K562 (cell line): Measurements from ENCODE around the gene MAP3K14. TPM values are rescaled to one million over a fixed set of nuclear protein-coding genes. Genes with fewer than 3 reads are reported as not detected.

Experiments
- ATAC-seq: fragments of 200-7000 bp; cut with Tn5 transposase; 3 replicates; pipeline ENCODE4 v1.9.1; 2020; ENCODE audit warnings: moderate library complexity
- BruUV-seq: library from RNA; stranded (reverse); fragments of 400-500 nt; replicated peaks from 2 replicates; lab custom pipeline; 2021; lab: Mats Ljungman, UMichigan
- CTCF ChIA-PET: fragments of 300-600 bp; formaldehyde crosslinking; extraction: SDS; loops from one replicate; lab custom pipeline; 2021; ENCODE audit warnings: low intra/inter-chr PET ratio; lab: Yijun Ruan, JAX
- POLR2A ChIA-PET: fragments of 300-600, 350-650 bp; sonication (Branson Sonifier 250); formaldehyde crosslinking; extraction: SDS; loops from one replicate; lab custom pipeline; 2021; ENCODE audit warnings: antibody characterized with exemption, inconsistent platforms; lab: Yijun Ruan, JAX
- DNase-seq, 4 experiments: peaks; one replicate each; pipeline versions ENCODE4 v3.0.0 to v3.0.0-alpha.2; 2011 to 2018; ENCODE audit warnings: low spot score in 3 of 4, mixed read lengths in 3 of 4; ENCODE audit errors: extremely low read depth in 1 of 4
- FAIRE-seq: peaks from 2 replicates; lab custom pipeline; 2011; peaks lifted over from hg19 to GRCh38; lab: Jason Lieb, UNC
- H2AFZ ChIP-seq: 2 replicates; pipeline ENCODE4 v1.6.0; 2011; ENCODE audit warnings: low read depth, low read length, control low read depth, inconsistent platforms
- H3K27ac ChIP-seq: fragments of 200-600 bp; 3 replicates; pipeline ENCODE4 v1.8.0; 2011; ENCODE audit warnings: low read depth, mild to moderate bottlenecking, control low read depth, inconsistent platforms, low read length, moderate library complexity, mixed read lengths; ENCODE audit errors: extremely low read depth
- H3K27me3 ChIP-seq, 2 experiments: fragments of 300-600 bp in 1 of 2; 2 replicates in 1 of 2; 3 replicates in 1 of 2; pipeline versions ENCODE4 v1.6.0 to v1.8.0; 2011; ENCODE audit warnings: inconsistent platforms in 2 of 2, low read length in 2 of 2, mild to moderate bottlenecking in 1 of 2, mixed read lengths in 1 of 2, moderate library complexity in 1 of 2; ENCODE audit not compliant: control insufficient read depth in 2 of 2, insufficient read depth in 2 of 2
- H3K36me3 ChIP-seq: fragments of 300-600 bp; 3 replicates; pipeline ENCODE4 v1.8.0; 2011; ENCODE audit warnings: mild to moderate bottlenecking, low read length, inconsistent platforms; ENCODE audit not compliant: control insufficient read depth, insufficient read depth
- H3K4me1 ChIP-seq, 2 experiments: fragments of 200-600 bp in 1 of 2; replicated peaks in 1 of 2; 2 replicates in 1 of 2; 3 replicates in 1 of 2; pipeline versions ENCODE4 v1.5.1 to v1.8.0; 2011; ENCODE audit warnings: inconsistent platforms in 2 of 2, low read length in 2 of 2, mild to moderate bottlenecking in 1 of 2, mixed read lengths in 1 of 2, moderate library complexity in 1 of 2; ENCODE audit not compliant: control insufficient read depth in 2 of 2, insufficient read depth in 2 of 2
- H3K4me2 ChIP-seq: 2 replicates; pipeline ENCODE4 v1.6.1; 2011; ENCODE audit warnings: low read length, control low read depth, inconsistent platforms, mixed read lengths; ENCODE audit not compliant: insufficient read depth
- H3K4me3 ChIP-seq: fragments of 200-600 bp; sonication (generic), shearing (Covaris generic); 2 replicates; pipeline ENCODE4 v1.5.1; 2016; ENCODE audit warnings: control low read depth, inconsistent platforms
- H3K79me2 ChIP-seq: fragments of 200-600 bp; 3 replicates; pipeline ENCODE4 v1.8.0; 2011; ENCODE audit warnings: low read length, inconsistent platforms; ENCODE audit not compliant: control insufficient read depth, insufficient read depth
- H3K9ac ChIP-seq, 2 experiments: 2 replicates each; pipeline versions ENCODE4 v1.6.0 to v1.6.1; 2011; ENCODE audit warnings: low read depth in 2 of 2, low read length in 2 of 2, control low read depth in 1 of 2, inconsistent platforms in 1 of 2, mild to moderate bottlenecking in 1 of 2, mixed read lengths in 1 of 2; ENCODE audit not compliant: insufficient read depth in 1 of 2
- H3K9me1 ChIP-seq: one replicate; pipeline ENCODE4 v1.6.0; 2011; ENCODE audit warnings: inconsistent platforms, mild to moderate bottlenecking, low read length, moderate library complexity; ENCODE audit not compliant: control insufficient read depth, insufficient read depth
- H3K9me3 ChIP-seq: replicated peaks from 2 replicates; pipeline ENCODE4 v1.5.1; 2011; ENCODE audit warnings: low read depth, low read length, inconsistent platforms; ENCODE audit not compliant: control insufficient read depth, insufficient read depth
- H4K20me1 ChIP-seq: replicated peaks from 2 replicates; pipeline ENCODE4 v1.6.1; 2011; ENCODE audit warnings: low read length, inconsistent platforms, mixed read lengths; ENCODE audit not compliant: control insufficient read depth, insufficient read depth
- CTCF ChIP-seq, 3 experiments: IDR thresholded peaks in 2 of 3; conservative IDR thresholded peaks in 1 of 3; 2 replicates each; pipeline ENCODE4 v1.5.1; 2011 to 2012; ENCODE audit warnings: low read length in 3 of 3, mild to moderate bottlenecking in 3 of 3, control low read depth in 2 of 3, improper control_type of control experiment in 1 of 3, inconsistent platforms in 1 of 3, low read depth in 1 of 3, mixed read lengths in 1 of 3, moderate library complexity in 1 of 3; ENCODE audit not compliant: insufficient read depth in 2 of 3
- CUX1 ChIP-seq: fragments of 200-800 bp; sonication (Bioruptor generic); IDR thresholded peaks from 2 replicates; pipeline ENCODE4 v1.6.1; 2016; ENCODE audit warnings: missing genetic modification characterization, missing compliant biosample characterization
- E4F1 ChIP-seq: fragments of 250-450 bp; sonication (Bioruptor Pico); IDR thresholded peaks from 2 replicates; pipeline ENCODE4 v1.5.0; 2021; ENCODE audit warnings: mild to moderate bottlenecking, borderline replicate concordance
- ERF ChIP-seq: fragments of 450-650 bp; formaldehyde crosslinking; IDR thresholded peaks from 2 replicates; pipeline ENCODE4 v1.4.0; 2020; ENCODE audit warnings: mild to moderate bottlenecking, mixed read lengths
- STAG1 ChIP-seq: sonication (generic); formaldehyde crosslinking; IDR thresholded peaks from 2 replicates; pipeline ENCODE4 v1.5.0; 2020; ENCODE audit warnings: missing genetic modification reagents, borderline replicate concordance
- XRCC3 ChIP-seq: fragments of 450-650 bp; IDR thresholded peaks from 2 replicates; pipeline ENCODE4 v1.6.1; 2017; ENCODE audit warnings: mild to moderate bottlenecking, moderate library complexity
- ZC3H8 ChIP-seq: fragments of 450-650 bp; IDR thresholded peaks from 2 replicates; pipeline ENCODE4 v1.6.1; 2017
- ZNF197 ChIP-seq: fragments of 200-800 bp; sonication (Bioruptor generic); IDR thresholded peaks from 2 replicates; pipeline ENCODE4 v1.6.1; 2016; ENCODE audit warnings: low read depth, missing genetic modification characterization, missing compliant biosample characterization
- ZNF311 ChIP-seq: fragments of 250-450 bp; sonication (Bioruptor Pico); IDR thresholded peaks from 2 replicates; pipeline ENCODE4 v1.4.0; 2020; ENCODE audit warnings: mild to moderate bottlenecking, moderate library complexity
- ZNF551 ChIP-seq: fragments of 250-450 bp; sonication (Bioruptor Pico); IDR thresholded peaks from 2 replicates; pipeline ENCODE4 v1.5.0; 2021; ENCODE audit warnings: mild to moderate bottlenecking, moderate library complexity
- ZNF561 ChIP-seq: fragments of 450-650 bp; formaldehyde crosslinking; conservative IDR thresholded peaks from 2 replicates; pipeline ENCODE4 v1.4.0; 2020; ENCODE audit warnings: mild to moderate bottlenecking, moderate library complexity
- ZNF668 ChIP-seq: fragments of 250-450 bp; sonication (Bioruptor Pico); IDR thresholded peaks from 2 replicates; pipeline ENCODE4 v1.8.0; 2022; ENCODE audit warnings: mild to moderate bottlenecking, inconsistent platforms
- WGBS: fragments of 100-300 bp; shearing (Covaris generic); methylation state at CpG from one replicate; pipeline ENCODE4 v1.1.6; 2016; ENCODE audit warnings: low coverage, mixed read lengths; ENCODE audit not compliant: insufficient coverage; ENCODE audit errors: missing lambda C conversion rate; 5-methylcytosine and 5-hydroxymethylcytosine counted together
- in situ Hi-C: fragments of 300-500 bp; cut with MboI; formaldehyde crosslinking; loops from 4 replicates; pipeline ENCODE4 v1.15.0; 2018; ENCODE audit warnings: inconsistent platforms, mixed read lengths
- intact Hi-C: fragments of 100-400 bp; cut with micrococcal nuclease; formaldehyde crosslinking; loops from 2 replicates; pipeline ENCODE4 v1.14.2; 2022
- polyA plus RNA-seq, 8 experiments: library from polyadenylated mRNA; depleted of rRNA in 4 of 8; stranded (reverse) in 5 of 8; unstranded in 3 of 8; fragments of >200 nt; fragmentation: Nextera tagmentation in 2 of 8; fragmentation: Illumina TruSeq in 1 of 8; extraction: Ambion mirVana in 2 of 8; extraction: Trizol in 1 of 8; gene quantifications; 2 replicates each; pipeline versions ENCODE4 v1.2.1 to v1.2.3, GENCODE V29; 2011 to 2014; ENCODE audit warnings: inconsistent platforms in 1 of 8, missing spikeins in 1 of 8
- total RNA-seq, 7 experiments: library from RNA; depleted of rRNA in 6 of 7; stranded (reverse); fragments of >200 nt in 6 of 7; fragmentation: Illumina TruSeq in 2 of 7; extraction: Trizol in 2 of 7; gene quantifications; 2 replicates each; pipeline versions ENCODE4 v1.2.1 to v1.2.3, GENCODE V29; 2011 to 2021; ENCODE audit warnings: low replicate concordance in 1 of 7

MAP3K14 gene
- total and polyA plus RNA-seq, 9 of the 15 experiments (the other 6 are each of a cell fraction or from before 2014, with no cell fraction given): 0.45 to 8.7 (median 3.2) TPM

GRCh38 chr17:45231481-45232116, 85.2 kb downstream of the MAP3K14 start:
- ChIA-PET CTCF (interaction anchor here (0.6 kb wide), 1 partner anchor 12 kb away, joined by 3 read pairs; no protein-coding TSS in a partner anchor), POLR2A (interaction anchor here (9.0 kb wide), 1 partner anchor 82 kb away, joined by 92 read pairs; the partner anchor contains the start of gene HEXIM1)
- no peaks in the 10 kb centered on the region for H3K9me1 ChIP-seq
- no peak overlapping the region for H3K4me3 ChIP-seq
- H3K4me1 ChIP-seq: peaks cover 40 to 60% of the 10 kb centered on the region in 2 experiments
- BruUV-seq: no TSS peak
- peak overlapping the region in 1 of 2 experiments; percentile 77; a peak in 2 of 4 replicates for H3K9ac ChIP-seq
- in situ Hi-C loops: no loop called here
- peaks cover 6% of the 10 kb centered on the region; the same call in 1 of the 3 replicates for H3K36me3 ChIP-seq
- H3K9me3 ChIP-seq: no peaks in the 10 kb centered on the region
- H3K27me3 ChIP-seq: no peaks in the 10 kb centered on the region
- no peak overlapping the region for H2AFZ ChIP-seq
- intact Hi-C loops: no loop called here
- no peak overlapping the region for H3K4me2 ChIP-seq
- FAIRE-seq (no peak), DNase-seq (peak in 3 of 4 experiments; percentile 70 to 79 (median 77)), ATAC-seq (peak; percentile 52)
- H4K20me1 ChIP-seq: no peaks in the 10 kb centered on the region
- WGBS: 78% methylated on average over 15 of the region's 19 CpGs
- H3K79me2 ChIP-seq: peaks cover 30% of the 10 kb centered on the region
- H3K27ac ChIP-seq: no peak overlapping the region
- TF ChIP-seq ZNF551 (CRISPR knock-in tag): no peak
- TF ChIP-seq ZNF311 (CRISPR knock-in tag): no peak
- TF ChIP-seq CTCF (IDR thresholded peaks at IDR 0.05 in 2 of 3, conservative IDR thresholded peaks at IDR 0.05 in 1 of 3; ENCODE audit: insufficient read depth in 2 of 3, low read depth in 1 of 3, low read length in 3 of 3): peak; percentile 48 to 61 (median 53)
- no peak for TF ChIP-seq ZC3H8
- TF ChIP-seq ERF: no peak
- TF ChIP-seq ZNF197 (CRISPR knock-in tag): no peak
- no peak for TF ChIP-seq ZNF668 (CRISPR knock-in tag)
- no peak for TF ChIP-seq E4F1 (CRISPR knock-in tag)
- 0 out of 2 replicates have a peak, but pooled peaks have one; percentile 22 for TF ChIP-seq STAG1 (CRISPR knock-in tag)
- no peak for TF ChIP-seq ZNF561
- TF ChIP-seq CUX1 (CRISPR knock-in tag): no peak
- TF ChIP-seq XRCC3: no peak
